ENCODE data around the gene ABAT.

DNA sequence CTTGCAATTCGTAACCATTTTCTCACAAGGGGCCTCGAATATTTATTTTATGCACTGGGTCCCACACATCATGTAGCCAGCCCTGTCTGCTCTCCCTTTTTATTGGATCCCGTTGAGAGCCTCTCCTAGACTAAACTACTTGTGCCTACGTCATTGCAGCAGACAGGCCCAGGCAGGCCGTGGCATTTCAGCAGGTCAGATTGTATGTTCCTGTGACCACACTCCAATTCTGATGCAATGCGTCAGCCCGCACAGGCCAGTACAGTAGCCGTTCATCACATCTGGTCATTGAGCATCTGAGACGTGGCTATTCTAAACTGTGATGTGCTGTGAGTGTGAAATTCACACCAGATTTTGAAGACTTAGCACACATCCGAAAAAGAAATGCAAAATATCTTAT is 42.2 kb downstream of the ABAT start:
- TF ChIP-seq POLR2A (IDR thresholded peaks at IDR 0.05; ENCODE audit: extremely low read depth, insufficient read length) = no peak
- TF ChIP-seq, protein P1, sequence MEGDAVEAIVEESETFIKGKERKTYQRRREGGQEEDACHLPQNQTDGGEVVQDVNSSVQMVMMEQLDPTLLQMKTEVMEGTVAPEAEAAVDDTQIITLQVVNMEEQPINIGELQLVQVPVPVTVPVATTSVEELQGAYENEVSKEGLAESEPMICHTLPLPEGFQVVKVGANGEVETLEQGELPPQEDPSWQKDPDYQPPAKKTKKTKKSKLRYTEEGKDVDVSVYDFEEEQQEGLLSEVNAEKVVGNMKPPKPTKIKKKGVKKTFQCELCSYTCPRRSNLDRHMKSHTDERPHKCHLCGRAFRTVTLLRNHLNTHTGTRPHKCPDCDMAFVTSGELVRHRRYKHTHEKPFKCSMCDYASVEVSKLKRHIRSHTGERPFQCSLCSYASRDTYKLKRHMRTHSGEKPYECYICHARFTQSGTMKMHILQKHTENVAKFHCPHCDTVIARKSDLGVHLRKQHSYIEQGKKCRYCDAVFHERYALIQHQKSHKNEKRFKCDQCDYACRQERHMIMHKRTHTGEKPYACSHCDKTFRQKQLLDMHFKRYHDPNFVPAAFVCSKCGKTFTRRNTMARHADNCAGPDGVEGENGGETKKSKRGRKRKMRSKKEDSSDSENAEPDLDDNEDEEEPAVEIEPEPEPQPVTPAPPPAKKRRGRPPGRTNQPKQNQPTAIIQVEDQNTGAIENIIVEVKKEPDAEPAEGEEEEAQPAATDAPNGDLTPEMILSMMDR (IDR thresholded peaks at IDR 0.05; ENCODE audit: low read depth, low read length) = no peak
- TF ChIP-seq, protein P2, sequence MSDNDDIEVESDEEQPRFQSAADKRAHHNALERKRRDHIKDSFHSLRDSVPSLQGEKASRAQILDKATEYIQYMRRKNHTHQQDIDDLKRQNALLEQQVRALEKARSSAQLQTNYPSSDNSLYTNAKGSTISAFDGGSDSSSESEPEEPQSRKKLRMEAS (IDR thresholded peaks at IDR 0.05; ENCODE audit: low read depth, low read length) = no peak
- TF ChIP-seq MYC (IDR thresholded peaks at IDR 0.05; ENCODE audit: low read depth, low read length) = no peak
